Activated naive CD4-positive, alpha-beta T cell treated with anti-CD3 and anti-CD28 coated beads, Interleukin-2, amount 50 U/mL, for 24 hours (primary cell): Measurements from ENCODE around the gene MCM9.

Experiments used
- H3K27ac Mint-ChIP-seq: one replicate; pipeline ENCODE4 v1.8.0; 2021; ENCODE audit warnings: mild to moderate bottlenecking, mixed read lengths
- H3K27me3 Mint-ChIP-seq: one replicate; pipeline ENCODE4 v1.8.0; 2021; ENCODE audit warnings: mixed read lengths
- H3K36me3 Mint-ChIP-seq: one replicate; pipeline ENCODE4 v1.8.0; 2021; ENCODE audit warnings: mixed read lengths
- H3K4me1 Mint-ChIP-seq: one replicate; pipeline ENCODE4 v1.8.0; 2021; ENCODE audit warnings: mixed read lengths
- H3K4me3 Mint-ChIP-seq: one replicate; pipeline ENCODE4 v1.8.0; 2021; ENCODE audit warnings: mild to moderate bottlenecking, mixed read lengths
- H3K9me3 Mint-ChIP-seq: one replicate; pipeline ENCODE4 v1.8.0; 2021; ENCODE audit warnings: mixed read lengths

MCM9 gene

DNA sequence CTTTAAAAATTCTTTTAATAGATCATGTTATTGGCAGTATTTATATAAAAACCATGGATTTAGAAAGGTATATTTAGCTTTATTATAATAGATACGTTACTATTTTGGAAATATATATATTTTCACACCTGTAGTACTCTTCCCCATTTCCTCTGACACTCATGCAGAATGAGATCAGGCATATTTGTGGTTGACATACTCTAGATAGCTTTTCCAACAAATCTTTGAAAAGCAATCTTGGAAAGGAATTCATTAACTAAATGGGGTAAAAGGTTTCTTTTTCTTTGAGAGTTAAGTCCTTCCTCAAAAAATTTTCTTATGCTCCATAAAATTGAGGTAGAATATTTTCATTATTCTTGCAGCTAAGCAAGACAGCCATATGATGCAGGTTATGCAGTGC, 26.5 kb downstream of the MCM9 start:
- peaks cover 43% of the 10 kb centered on the region for H3K4me1 Mint-ChIP-seq
- H3K9me3 Mint-ChIP-seq: no peaks in the 10 kb centered on the region
- peaks cover 30% of the 10 kb centered on the region for H3K36me3 Mint-ChIP-seq
- no peaks in the 10 kb centered on the region for H3K27me3 Mint-ChIP-seq
- no peak overlapping the region for H3K4me3 Mint-ChIP-seq
- H3K27ac Mint-ChIP-seq: no peak overlapping the region

DNA sequence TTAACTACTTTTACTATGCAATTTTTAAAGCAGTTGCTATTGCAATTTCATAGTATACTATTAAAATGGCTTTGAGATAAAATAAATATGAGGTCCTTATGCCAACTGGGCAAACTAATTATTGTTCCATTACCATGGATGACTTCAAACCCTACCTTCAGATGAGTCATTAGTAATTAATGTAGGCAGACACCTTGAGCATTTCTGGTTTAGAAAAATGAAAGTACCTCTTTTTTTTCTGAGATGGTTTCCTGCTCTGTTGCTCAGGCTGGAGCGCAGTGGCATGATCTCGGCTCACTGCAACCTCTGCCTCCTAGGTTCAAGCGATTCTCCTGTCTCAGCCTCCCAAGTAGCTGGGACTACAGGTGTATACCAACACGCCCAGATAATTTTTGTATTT, 29.1 kb downstream of the MCM9 start:
- Mint-ChIP-seq H3K36me3 (peaks cover 34% of the 10 kb centered on the region), H3K9me3 (no peaks in the 10 kb centered on the region), H3K27me3 (no peaks in the 10 kb centered on the region), H3K4me3 (peak overlapping the region; percentile 23), H3K27ac (peak overlapping the region; percentile 88), H3K4me1 (peaks cover 65% of the 10 kb centered on the region)

- H3K4me1 Mint-ChIP-seq: peaks cover 73% of the 10 kb centered on the region
- H3K27me3 Mint-ChIP-seq: no peaks in the 10 kb centered on the region
- no peak overlapping the region for H3K27ac Mint-ChIP-seq
- H3K9me3 Mint-ChIP-seq: no peaks in the 10 kb centered on the region
- no peak overlapping the region for H3K4me3 Mint-ChIP-seq
- peaks cover 36% of the 10 kb centered on the region for H3K36me3 Mint-ChIP-seq
Measured at GRCh38 chr6:118905084-118905483, 29.9 kb downstream of the MCM9 start.

DNA sequence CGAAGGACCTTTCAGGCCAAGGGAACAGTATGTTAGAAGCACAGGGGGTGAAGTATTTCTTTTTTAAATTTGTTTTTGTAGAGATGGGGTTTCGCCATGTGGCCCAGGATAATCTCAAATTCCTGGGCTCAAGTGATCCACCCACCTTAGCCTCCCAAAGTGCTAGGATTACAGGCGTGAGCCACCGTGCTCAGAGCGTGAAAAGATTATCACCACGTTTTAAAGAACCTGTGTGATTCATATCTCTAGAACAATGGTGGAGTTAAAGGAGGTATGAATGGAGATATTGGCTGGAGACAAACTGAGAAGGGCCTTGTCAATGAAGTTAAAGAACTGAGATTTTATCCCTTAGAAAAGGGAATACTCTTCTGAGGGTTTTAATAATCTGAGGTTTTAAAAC, 31.3 kb downstream of the MCM9 start:
- no peak overlapping the region for H3K4me3 Mint-ChIP-seq
- H3K27me3 Mint-ChIP-seq: no peaks in the 10 kb centered on the region
- H3K9me3 Mint-ChIP-seq: no peaks in the 10 kb centered on the region
- H3K27ac Mint-ChIP-seq: peak overlapping the region; percentile 88
- peaks cover 43% of the 10 kb centered on the region for H3K36me3 Mint-ChIP-seq
- H3K4me1 Mint-ChIP-seq: peaks cover 86% of the 10 kb centered on the region

DNA sequence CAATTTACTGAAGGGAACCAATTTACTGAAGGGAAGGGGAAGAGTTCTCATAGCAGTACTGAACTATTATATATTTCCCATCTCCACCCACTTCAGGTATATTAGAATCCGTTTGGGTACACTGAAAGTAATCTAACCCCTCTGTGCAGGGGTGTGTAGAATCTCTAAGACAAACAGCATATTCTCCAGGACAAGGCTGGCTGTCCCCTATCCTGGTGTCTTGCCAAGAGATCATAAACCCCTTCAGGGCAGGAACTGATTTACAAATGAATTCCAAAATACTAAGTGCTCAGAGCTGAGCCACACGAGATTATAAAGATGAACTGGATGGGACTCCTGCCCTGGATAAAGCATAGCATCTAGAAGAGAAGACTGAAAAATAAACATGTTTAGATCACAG, 31.8 kb downstream of the MCM9 start:
- peaks cover 45% of the 10 kb centered on the region for H3K36me3 Mint-ChIP-seq
- H3K4me1 Mint-ChIP-seq: peaks cover 89% of the 10 kb centered on the region
- H3K27me3 Mint-ChIP-seq: no peaks in the 10 kb centered on the region
- H3K9me3 Mint-ChIP-seq: no peaks in the 10 kb centered on the region
- H3K4me3 Mint-ChIP-seq: peak overlapping the region; percentile 55
- H3K27ac Mint-ChIP-seq: peak overlapping the region; percentile 88

- Mint-ChIP-seq H3K4me1 (peaks cover 93% of the 10 kb centered on the region), H3K4me3 (peak overlapping the region; percentile 55), H3K9me3 (no peaks in the 10 kb centered on the region), H3K27me3 (no peaks in the 10 kb centered on the region), H3K36me3 (peaks cover 48% of the 10 kb centered on the region), H3K27ac (peak overlapping the region; percentile 88)
Measured at GRCh38 chr6:118902726-118903125, 32.2 kb downstream of the MCM9 start.

DNA sequence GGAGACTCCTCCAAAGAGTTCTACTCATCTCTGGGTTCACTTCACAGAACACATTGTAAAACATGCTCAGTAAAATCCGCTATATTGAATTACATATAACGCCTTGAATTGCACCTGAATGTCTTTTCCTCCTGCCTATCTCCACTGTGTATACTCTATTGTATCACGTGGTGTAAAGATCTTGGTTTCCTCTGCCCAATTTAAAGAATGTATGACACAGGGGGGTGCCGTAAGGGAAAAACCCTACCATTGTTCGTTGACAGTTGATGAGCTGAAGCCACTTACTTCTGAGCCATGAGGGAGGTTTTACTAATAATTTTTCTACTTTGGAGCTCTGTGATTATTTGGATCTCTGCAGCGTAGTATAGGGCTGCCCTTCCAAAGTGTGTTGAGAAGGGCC, 35.0 kb downstream of the MCM9 start:
- peak overlapping the region; percentile 75 for H3K27ac Mint-ChIP-seq

GRCh38 chr6:118897386-118897785, 37.6 kb downstream of the MCM9 start:
- peak overlapping the region; percentile 71 for H3K27ac Mint-ChIP-seq
- H3K27me3 Mint-ChIP-seq: no peaks in the 10 kb centered on the region
- H3K9me3 Mint-ChIP-seq: no peaks in the 10 kb centered on the region
- peaks cover 65% of the 10 kb centered on the region for H3K4me1 Mint-ChIP-seq
- H3K4me3 Mint-ChIP-seq: peak overlapping the region; percentile 69
- H3K36me3 Mint-ChIP-seq: peaks cover 27% of the 10 kb centered on the region

More for the DNA sequence above, 35.0 kb downstream of the MCM9 start:
- H3K4me1 Mint-ChIP-seq: peaks cover 80% of the 10 kb centered on the region
- no peaks in the 10 kb centered on the region for H3K27me3 Mint-ChIP-seq
- peak overlapping the region; percentile 49 for H3K4me3 Mint-ChIP-seq
- peaks cover 37% of the 10 kb centered on the region for H3K36me3 Mint-ChIP-seq
- no peaks in the 10 kb centered on the region for H3K9me3 Mint-ChIP-seq

DNA sequence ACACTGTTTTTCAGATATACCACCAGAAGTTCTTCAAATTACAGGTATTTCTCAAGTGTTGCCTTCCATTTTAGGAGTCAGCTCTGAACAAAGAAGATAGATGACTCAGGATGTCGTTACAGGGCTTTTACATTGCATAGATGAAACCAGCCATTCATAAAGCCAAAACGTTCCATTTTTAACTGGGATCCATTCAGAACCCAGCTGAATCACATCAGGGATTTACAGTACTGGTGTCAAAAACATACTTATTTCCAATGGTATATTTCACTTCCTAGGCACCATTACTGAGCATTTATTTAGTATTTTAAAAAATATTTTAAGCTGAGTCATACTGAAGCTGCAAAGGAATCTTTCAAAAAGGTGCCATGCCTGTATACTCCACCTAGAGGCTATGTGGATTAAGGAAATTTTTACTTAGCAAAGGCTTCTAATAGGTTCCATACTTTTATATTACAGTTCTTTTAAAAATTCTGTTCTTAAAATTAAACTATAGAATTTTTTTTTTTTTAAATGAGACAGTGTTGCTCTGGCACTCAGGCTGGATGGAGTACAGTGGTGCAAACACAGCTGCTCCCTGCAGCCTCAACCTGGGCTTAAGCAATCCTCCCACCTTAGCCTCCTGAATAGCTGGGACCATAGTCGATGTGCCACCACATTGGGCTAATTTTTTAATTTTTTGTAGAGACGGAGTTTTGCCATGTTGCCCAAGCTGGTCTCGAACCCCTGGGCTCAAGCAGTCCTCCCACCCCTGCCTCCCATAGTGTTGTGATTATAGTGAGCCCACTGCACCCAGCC, 38.4 kb downstream of the MCM9 start:
- H3K27me3 Mint-ChIP-seq: no peaks in the 10 kb centered on the region

GRCh38 chr6:118895859-118896258, 39.1 kb downstream of the MCM9 start:
- Mint-ChIP-seq H3K27me3 (no peaks in the 10 kb centered on the region), H3K4me3 (peak overlapping the region; percentile 99), H3K27ac (peak overlapping the region; percentile 95), H3K4me1 (peaks cover 65% of the 10 kb centered on the region), H3K9me3 (no peaks in the 10 kb centered on the region), H3K36me3 (peaks cover 23% of the 10 kb centered on the region)

More for the DNA sequence above, 38.4 kb downstream of the MCM9 start:
- H3K4me3 Mint-ChIP-seq: peak overlapping the region; percentile 99
- H3K4me1 Mint-ChIP-seq: peaks cover 65% of the 10 kb centered on the region
- peak overlapping the region; percentile 95 for H3K27ac Mint-ChIP-seq
- no peaks in the 10 kb centered on the region for H3K9me3 Mint-ChIP-seq
- H3K36me3 Mint-ChIP-seq: peaks cover 23% of the 10 kb centered on the region

GRCh38 chr6:118895261-118895560, 39.7 kb downstream of the MCM9 start:
- Mint-ChIP-seq H3K4me1 (peaks cover 64% of the 10 kb centered on the region), H3K27me3 (no peaks in the 10 kb centered on the region), H3K36me3 (peaks cover 20% of the 10 kb centered on the region), H3K9me3 (no peaks in the 10 kb centered on the region), H3K27ac (peak overlapping the region; percentile 97), H3K4me3 (peak overlapping the region; percentile 99)

GRCh38 chr6:118894425-118895260, 40.3 kb downstream of the MCM9 start:
- peaks cover 64% of the 10 kb centered on the region for H3K4me1 Mint-ChIP-seq
- no peaks in the 10 kb centered on the region for H3K27me3 Mint-ChIP-seq
- peak overlapping the region; percentile 100 for H3K27ac Mint-ChIP-seq
- peaks cover 15% of the 10 kb centered on the region for H3K36me3 Mint-ChIP-seq
- H3K9me3 Mint-ChIP-seq: no peaks in the 10 kb centered on the region
- peak overlapping the region; percentile 99 for H3K4me3 Mint-ChIP-seq

DNA sequence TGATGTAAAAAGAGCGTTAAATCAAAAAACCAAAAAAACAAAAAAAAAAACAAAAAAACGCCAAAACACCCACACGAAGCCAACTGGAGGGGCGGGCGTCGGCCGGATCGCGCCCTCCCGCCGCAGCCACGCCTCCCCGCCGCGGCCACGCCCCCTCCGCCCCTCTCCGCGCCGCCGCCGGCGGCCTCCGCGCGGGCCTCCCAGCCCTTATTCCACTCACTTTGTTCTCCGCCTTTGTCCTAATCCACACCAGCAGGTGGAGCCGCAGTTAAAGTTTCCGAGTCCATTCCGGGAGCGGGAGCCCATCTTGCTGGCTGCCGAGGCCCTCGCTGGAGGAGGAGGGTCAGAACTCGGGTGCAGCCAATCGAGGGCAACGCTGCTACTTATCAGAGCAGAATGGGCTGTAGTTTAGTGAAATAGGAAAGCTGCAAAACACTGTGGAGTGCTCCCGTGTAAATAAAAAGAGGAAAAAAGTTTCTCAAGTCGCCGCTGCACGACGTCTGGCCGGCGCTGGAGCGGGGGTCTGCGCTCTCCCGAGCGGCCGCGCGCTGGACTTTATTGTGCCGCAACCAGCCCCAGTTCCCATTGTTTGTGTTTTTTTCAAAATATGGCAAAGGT, 41.0 kb downstream of the MCM9 start, which contains the start of gene ASF1A:
TSS of gene ASF1A (plus strand) at position 346 of the 618 bp plus-strand sequence. CDS start at position 608, 262 bp downstream.
- Mint-ChIP-seq H3K4me1 (peaks cover 65% of the 10 kb centered on the region), H3K27ac (peak within 1 kb of the TSS; percentile 100), H3K27me3 (no peaks in the 10 kb centered on the region), H3K9me3 (no peaks in the 10 kb centered on the region), H3K36me3 (peaks cover 10% of the 10 kb centered on the region), H3K4me3 (peak within 1 kb of the TSS; percentile 99)

GRCh38 chr6:118893064-118893806, 41.7 kb downstream of the MCM9 start:
- Mint-ChIP-seq H3K27me3 (no peaks in the 10 kb centered on the region), H3K27ac (peak overlapping the region; percentile 100), H3K4me3 (peak overlapping the region; percentile 99), H3K9me3 (no peaks in the 10 kb centered on the region), H3K4me1 (peaks cover 66% of the 10 kb centered on the region), H3K36me3 (peaks cover 8% of the 10 kb centered on the region)

DNA sequence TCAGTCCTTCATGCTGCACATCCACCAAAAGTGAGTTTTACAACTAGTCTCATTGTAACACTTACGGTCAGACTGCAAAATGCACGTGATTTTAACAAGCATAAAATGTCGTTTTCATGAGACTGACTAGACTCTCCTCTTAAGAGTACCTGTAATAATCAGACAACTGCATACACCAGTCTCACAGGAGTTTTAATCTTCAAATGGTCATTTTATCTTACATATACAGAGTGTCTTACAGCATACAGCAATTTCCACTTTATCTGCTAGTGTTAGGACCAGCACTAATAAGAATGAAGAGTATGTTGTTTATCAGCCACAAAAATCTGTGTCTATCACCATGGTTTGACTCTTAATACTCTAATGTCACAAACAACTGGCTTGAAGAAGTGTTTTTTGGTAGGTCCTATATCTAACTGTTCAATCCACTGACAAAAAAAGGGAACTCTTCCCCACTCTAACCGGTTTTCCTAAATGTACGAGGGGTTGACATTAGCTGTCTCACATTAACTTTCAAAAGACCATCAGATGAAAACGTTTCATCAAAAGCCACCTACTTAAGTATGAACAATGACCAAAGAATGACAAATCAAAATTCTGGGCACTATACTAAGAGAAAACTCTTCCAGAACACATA, 42.5 kb downstream of the MCM9 start:
- peaks cover 65% of the 10 kb centered on the region for H3K4me1 Mint-ChIP-seq

More for the DNA sequence above, 42.5 kb downstream of the MCM9 start:
- peak overlapping the region; percentile 100 for H3K27ac Mint-ChIP-seq
- no peaks in the 10 kb centered on the region for H3K9me3 Mint-ChIP-seq
- H3K27me3 Mint-ChIP-seq: no peaks in the 10 kb centered on the region
- peaks cover 7% of the 10 kb centered on the region for H3K36me3 Mint-ChIP-seq
- H3K4me3 Mint-ChIP-seq: peak overlapping the region; percentile 99
